Measurements from ENCODE around the gene PRSS12.

Gene PRSS12

DNA sequence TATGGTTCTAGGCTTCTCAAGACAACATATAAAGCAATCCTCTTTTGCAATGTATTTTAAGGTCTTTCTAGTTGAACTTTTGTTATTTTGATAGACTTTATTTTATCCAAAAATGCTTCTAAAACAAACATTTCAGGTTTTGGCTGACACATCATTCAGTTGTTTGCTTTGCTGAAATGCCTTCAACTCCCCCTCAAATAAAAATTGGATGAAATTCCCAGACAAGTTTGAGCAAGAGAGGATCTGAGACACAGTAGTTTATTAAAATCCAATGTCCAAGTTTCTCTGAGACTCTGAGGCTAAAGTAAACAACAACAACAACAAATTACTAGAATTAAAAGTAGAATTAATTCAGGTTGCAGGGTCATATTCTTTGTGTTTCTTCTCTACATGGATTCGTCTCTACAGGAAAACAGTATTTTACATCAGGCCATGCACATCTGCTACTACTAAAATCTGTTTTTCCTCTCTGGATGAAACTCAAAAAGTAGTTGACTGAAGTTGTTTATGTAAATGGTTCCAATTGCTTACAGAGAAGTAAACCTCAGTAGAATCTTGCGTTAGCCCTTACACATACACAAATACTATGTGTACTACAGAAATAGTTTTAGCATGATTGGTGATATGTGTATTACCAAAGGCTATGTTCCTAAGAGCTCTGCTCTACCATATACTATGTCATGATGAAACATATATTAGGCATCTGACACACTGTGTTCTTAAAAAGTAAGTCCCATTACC, 64.9 kb downstream of the PRSS12 start:
- Histone ChIP-seq H2AFZ (no peak overlapping the region), H3K9me3 (ENCODE audit: control insufficient read depth, low read length) (no peaks in the 10 kb centered on the region), H3K79me2 (no peaks in the 10 kb centered on the region), H3K36me3 (ENCODE audit: control insufficient read depth, insufficient read depth, low read length) (no peaks in the 10 kb centered on the region), H3K4me3 (ENCODE audit: low read depth, low read length) (no peak overlapping the region), H3K9ac (no peak overlapping the region), H3K27ac (no peak overlapping the region), H3K27me3 (ENCODE audit: control insufficient read depth, insufficient read depth, low read length) (no peaks in the 10 kb centered on the region), H3K4me1 (no peaks in the 10 kb centered on the region), H3K4me2 (ENCODE audit: low read length) (no peak overlapping the region)
- TF ChIP-seq, protein P1, sequence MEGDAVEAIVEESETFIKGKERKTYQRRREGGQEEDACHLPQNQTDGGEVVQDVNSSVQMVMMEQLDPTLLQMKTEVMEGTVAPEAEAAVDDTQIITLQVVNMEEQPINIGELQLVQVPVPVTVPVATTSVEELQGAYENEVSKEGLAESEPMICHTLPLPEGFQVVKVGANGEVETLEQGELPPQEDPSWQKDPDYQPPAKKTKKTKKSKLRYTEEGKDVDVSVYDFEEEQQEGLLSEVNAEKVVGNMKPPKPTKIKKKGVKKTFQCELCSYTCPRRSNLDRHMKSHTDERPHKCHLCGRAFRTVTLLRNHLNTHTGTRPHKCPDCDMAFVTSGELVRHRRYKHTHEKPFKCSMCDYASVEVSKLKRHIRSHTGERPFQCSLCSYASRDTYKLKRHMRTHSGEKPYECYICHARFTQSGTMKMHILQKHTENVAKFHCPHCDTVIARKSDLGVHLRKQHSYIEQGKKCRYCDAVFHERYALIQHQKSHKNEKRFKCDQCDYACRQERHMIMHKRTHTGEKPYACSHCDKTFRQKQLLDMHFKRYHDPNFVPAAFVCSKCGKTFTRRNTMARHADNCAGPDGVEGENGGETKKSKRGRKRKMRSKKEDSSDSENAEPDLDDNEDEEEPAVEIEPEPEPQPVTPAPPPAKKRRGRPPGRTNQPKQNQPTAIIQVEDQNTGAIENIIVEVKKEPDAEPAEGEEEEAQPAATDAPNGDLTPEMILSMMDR (IDR thresholded peaks at IDR 0.05), result no peak

DNA sequence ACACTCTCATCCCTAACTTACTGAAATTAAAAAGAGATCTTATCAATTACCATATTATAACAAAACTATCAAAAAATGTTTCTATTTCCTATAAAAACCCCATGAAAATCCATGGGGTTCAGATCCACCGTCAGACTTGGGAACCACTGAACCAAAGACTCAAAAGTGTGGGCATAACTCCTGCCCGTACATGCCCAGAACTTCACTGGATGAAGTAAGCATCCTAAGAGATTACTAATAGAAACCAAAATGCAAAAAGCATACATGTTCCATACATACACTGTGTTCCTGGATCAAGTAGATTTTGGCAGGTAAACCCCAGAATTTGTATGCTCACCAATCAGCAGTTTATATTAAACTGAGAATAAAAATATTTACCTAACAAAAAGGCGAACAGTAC, 66.1 kb downstream of the PRSS12 start:
- no peak overlapping the region for H2AFZ ChIP-seq
- no peaks in the 10 kb centered on the region for H3K4me1 ChIP-seq
- no peaks in the 10 kb centered on the region for H3K36me3 ChIP-seq (ENCODE audit: control insufficient read depth, insufficient read depth, low read length)
- no peaks in the 10 kb centered on the region for H3K79me2 ChIP-seq
- no peak overlapping the region for H3K4me3 ChIP-seq (ENCODE audit: low read depth, low read length)
- H3K4me2 ChIP-seq (ENCODE audit: low read length), result no peak overlapping the region
- TF ChIP-seq, protein P1 (IDR thresholded peaks at IDR 0.05), result no peak
- no peak overlapping the region for H3K27ac ChIP-seq
- H3K9me3 ChIP-seq (ENCODE audit: control insufficient read depth, low read length), result no peaks in the 10 kb centered on the region
- no peaks in the 10 kb centered on the region for H3K27me3 ChIP-seq (ENCODE audit: control insufficient read depth, insufficient read depth, low read length)
- no peak overlapping the region for H3K9ac ChIP-seq

DNA sequence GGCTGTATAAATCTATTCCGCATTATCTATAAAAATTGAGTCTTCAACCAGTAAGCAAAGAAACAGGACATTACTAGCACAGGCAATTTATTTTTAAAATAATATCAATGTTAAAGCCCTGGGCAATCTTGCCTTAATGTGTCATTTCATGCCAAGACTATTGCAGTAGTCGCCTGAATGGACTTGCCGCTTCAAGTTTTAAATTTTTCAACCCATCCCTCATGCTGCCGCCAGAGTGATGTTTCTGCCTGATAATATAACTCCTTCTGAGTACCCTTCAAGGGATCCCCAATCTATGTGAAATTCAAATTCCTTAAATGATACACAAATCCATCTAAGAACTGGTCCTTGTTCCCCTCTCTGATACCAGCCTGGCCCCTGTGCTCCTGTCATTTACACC, 66.9 kb downstream of the PRSS12 start:
- Histone ChIP-seq H3K9me3 (ENCODE audit: control insufficient read depth, low read length) (no peaks in the 10 kb centered on the region), H3K4me3 (ENCODE audit: low read depth, low read length) (no peak overlapping the region), H3K27ac (no peak overlapping the region), H3K4me2 (ENCODE audit: low read length) (no peak overlapping the region), H2AFZ (no peak overlapping the region), H3K9ac (no peak overlapping the region), H3K27me3 (ENCODE audit: control insufficient read depth, insufficient read depth, low read length) (no peaks in the 10 kb centered on the region), H3K36me3 (ENCODE audit: control insufficient read depth, insufficient read depth, low read length) (no peaks in the 10 kb centered on the region), H3K79me2 (no peaks in the 10 kb centered on the region), H3K4me1 (no peaks in the 10 kb centered on the region)
- TF ChIP-seq, protein P1 (IDR thresholded peaks at IDR 0.05), result no peak

DNA sequence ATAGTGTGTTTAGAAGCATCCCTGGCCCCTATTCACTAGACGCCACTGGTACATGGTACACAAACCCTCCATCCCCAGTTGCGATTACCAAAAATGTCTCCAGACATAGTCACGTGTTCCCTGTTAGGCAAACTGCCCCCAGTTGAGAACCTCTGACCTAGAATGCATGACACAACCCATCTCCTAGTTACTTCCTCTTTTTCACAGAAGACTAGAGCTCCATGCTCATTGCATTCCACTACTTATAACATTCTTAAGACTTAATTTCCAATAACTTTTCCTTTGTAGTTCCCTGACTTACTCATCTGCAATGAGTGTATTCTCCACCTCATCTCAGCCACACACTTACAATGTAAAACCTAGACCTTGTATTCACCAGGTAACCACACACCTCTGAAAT, 68.6 kb downstream of the PRSS12 start:
- H2AFZ ChIP-seq, result no peak overlapping the region
- H3K27me3 ChIP-seq (ENCODE audit: control insufficient read depth, insufficient read depth, low read length), result no peaks in the 10 kb centered on the region
- H3K27ac ChIP-seq, result no peak overlapping the region
- no peaks in the 10 kb centered on the region for H3K9me3 ChIP-seq (ENCODE audit: control insufficient read depth, low read length)
- H3K4me1 ChIP-seq, result peaks cover 2% of the 10 kb centered on the region
- H3K9ac ChIP-seq, result no peak overlapping the region
- no peak overlapping the region for H3K4me2 ChIP-seq (ENCODE audit: low read length)
- TF ChIP-seq, protein P1 (IDR thresholded peaks at IDR 0.05), result no peak
- H3K79me2 ChIP-seq, result no peaks in the 10 kb centered on the region
- no peak overlapping the region for H3K4me3 ChIP-seq (ENCODE audit: low read depth, low read length)
- no peaks in the 10 kb centered on the region for H3K36me3 ChIP-seq (ENCODE audit: control insufficient read depth, insufficient read depth, low read length)

DNA sequence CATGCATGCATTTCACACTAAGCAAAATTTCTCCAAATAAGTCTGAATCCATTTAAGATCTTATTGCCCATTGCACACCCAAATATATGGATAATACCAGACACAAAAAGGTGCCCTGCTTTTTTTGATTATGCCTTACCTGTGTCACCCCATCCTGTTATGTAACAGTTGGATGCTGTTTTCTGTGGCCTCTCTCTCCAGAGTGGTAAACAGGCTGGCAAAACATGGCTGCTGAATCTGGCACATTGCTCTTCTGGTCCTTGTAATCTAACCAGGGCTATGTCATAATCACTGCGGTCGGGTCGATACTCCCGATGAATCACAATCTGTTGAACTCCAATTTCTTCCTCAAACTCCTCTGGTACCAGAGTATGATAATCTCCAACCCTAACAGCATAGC, 70.1 kb downstream of the PRSS12 start:
- Histone ChIP-seq H3K4me1 (peaks cover 2% of the 10 kb centered on the region), H2AFZ (no peak overlapping the region), H3K36me3 (ENCODE audit: control insufficient read depth, insufficient read depth, low read length) (no peaks in the 10 kb centered on the region), H3K79me2 (no peaks in the 10 kb centered on the region), H3K4me3 (ENCODE audit: low read depth, low read length) (no peak overlapping the region), H3K27me3 (ENCODE audit: control insufficient read depth, insufficient read depth, low read length) (no peaks in the 10 kb centered on the region), H3K9me3 (ENCODE audit: control insufficient read depth, low read length) (no peaks in the 10 kb centered on the region), H3K4me2 (ENCODE audit: low read length) (no peak overlapping the region), H3K27ac (no peak overlapping the region), H3K9ac (no peak overlapping the region)
- TF ChIP-seq, protein P1 (IDR thresholded peaks at IDR 0.05), result no peak
